SK-N-SH treated with all-trans-retinoic acid at 6 μM for 48 hours (cell line): ENCODE measurements around the gene C1GALT1C1L.

Experiments
- ATAC-seq: fragments of 200-7000 bp; cut with Tn5 transposase; 3 replicates; pipeline ENCODE4 v1.9.1; 2020; ENCODE audit warnings: mild to moderate bottlenecking, moderate library complexity
- ARNTL ChIP-seq: fragments of 450-650 bp; formaldehyde crosslinking; IDR thresholded peaks from 2 replicates; pipeline ENCODE4 v1.5.0; 2020; ENCODE audit warnings: low read depth, mild to moderate bottlenecking, moderate library complexity, borderline replicate concordance
- BACH2 ChIP-seq: fragments of 250-450 bp; sonication (Bioruptor Pico); IDR thresholded peaks from 2 replicates; pipeline ENCODE4 v1.9.0; 2021; ENCODE audit warnings: mild to moderate bottlenecking, borderline replicate concordance
- CREB5 ChIP-seq: fragments of 250-450 bp; sonication (Bioruptor Pico); IDR thresholded peaks from 2 replicates; pipeline ENCODE4 v1.5.1; 2020; ENCODE audit warnings: low read depth, mild to moderate bottlenecking, moderate library complexity
- ESRRG ChIP-seq: fragments of 250-450 bp; sonication (Bioruptor Pico); IDR thresholded peaks from 2 replicates; pipeline ENCODE4 v1.6.1; 2021; ENCODE audit warnings: mild to moderate bottlenecking
- GLIS3 ChIP-seq: fragments of 250-450 bp; sonication (Bioruptor Pico); IDR thresholded peaks from 2 replicates; pipeline ENCODE4 v1.5.0; 2020; ENCODE audit warnings: mild to moderate bottlenecking, moderate library complexity
- ISL1 ChIP-seq: fragments of 250-450 bp; sonication (Bioruptor Pico); IDR thresholded peaks from 2 replicates; pipeline ENCODE4 v2.1.2; 2022; ENCODE audit warnings: mild to moderate bottlenecking, moderate library complexity
- OSR1 ChIP-seq: fragments of 250-450 bp; sonication (Bioruptor Pico); IDR thresholded peaks from 2 replicates; pipeline ENCODE4 v1.8.0; 2022; ENCODE audit warnings: moderate library complexity, mild to moderate bottlenecking, inconsistent platforms
- PPARA ChIP-seq: fragments of 250-450 bp; sonication (Bioruptor Pico); IDR thresholded peaks from 2 replicates; pipeline ENCODE4 v1.5.0; 2020; ENCODE audit warnings: mild to moderate bottlenecking, borderline replicate concordance
- RARB ChIP-seq: fragments of 250-450 bp; sonication (Bioruptor Pico); IDR thresholded peaks from 2 replicates; pipeline ENCODE4 v1.8.0; 2021; ENCODE audit warnings: mild to moderate bottlenecking, moderate library complexity
- SNAI2 ChIP-seq: fragments of 250-450 bp; sonication (Bioruptor Pico); IDR thresholded peaks from 2 replicates; pipeline ENCODE4 v1.5.0; 2020; ENCODE audit warnings: mild to moderate bottlenecking, moderate library complexity
- TCF4 ChIP-seq: fragments of 250-450 bp; sonication (Bioruptor Pico); IDR thresholded peaks from 2 replicates; pipeline ENCODE4 v1.8.0; 2021; ENCODE audit warnings: mild to moderate bottlenecking, moderate library complexity, borderline replicate concordance
- TOX ChIP-seq: fragments of 250-450 bp; sonication (Bioruptor Pico); IDR thresholded peaks from 2 replicates; pipeline ENCODE4 v1.8.0; 2021; ENCODE audit warnings: mild to moderate bottlenecking, moderate library complexity, borderline replicate concordance
- TSHZ2 ChIP-seq: fragments of 250-450 bp; sonication (Bioruptor Pico); IDR thresholded peaks from 2 replicates; pipeline ENCODE4 v1.5.0; 2020; ENCODE audit warnings: mild to moderate bottlenecking, moderate library complexity
- ZC3H10 ChIP-seq: fragments of 250-450 bp; sonication (Bioruptor Pico); IDR thresholded peaks from 2 replicates; pipeline ENCODE4 v1.5.1; 2021; ENCODE audit warnings: mild to moderate bottlenecking, moderate library complexity
- ZFP30 ChIP-seq: fragments of 450-650 bp; formaldehyde crosslinking; IDR thresholded peaks from 2 replicates; pipeline ENCODE4 v1.5.0; 2022; ENCODE audit warnings: mild to moderate bottlenecking, moderate library complexity
- ZNF565 ChIP-seq: fragments of 450-650 bp; formaldehyde crosslinking; conservative IDR thresholded peaks from 2 replicates; pipeline ENCODE4 v1.5.0; 2020; ENCODE audit warnings: low read depth, mild to moderate bottlenecking, moderate library complexity
- ZNF70 ChIP-seq: fragments of 450-650 bp; formaldehyde crosslinking; IDR thresholded peaks from 2 replicates; pipeline ENCODE4 v1.5.0; 2020; ENCODE audit warnings: mild to moderate bottlenecking, moderate library complexity
- ZNF8 ChIP-seq: fragments of 450-650 bp; formaldehyde crosslinking; IDR thresholded peaks from 2 replicates; pipeline ENCODE4 v1.5.0; 2020; ENCODE audit warnings: mild to moderate bottlenecking, moderate library complexity
- TF ChIP-seq, protein P1 (sequence below): fragments of 250-450 bp; sonication (Bioruptor Pico); IDR thresholded peaks from 2 replicates; pipeline ENCODE4 v1.8.0; 2020; ENCODE audit warnings: mild to moderate bottlenecking, moderate library complexity, borderline replicate concordance
- TF ChIP-seq, protein P2 (sequence below): fragments of 250-450 bp; sonication (Bioruptor Pico); IDR thresholded peaks from 2 replicates; pipeline ENCODE4 v1.5.1; 2021; ENCODE audit warnings: mild to moderate bottlenecking, moderate library complexity
- TF ChIP-seq, protein P3 (sequence below): fragments of 250-450 bp; sonication (Bioruptor Pico); IDR thresholded peaks from 2 replicates; pipeline ENCODE4 v1.8.0; 2021; ENCODE audit warnings: low read depth, mild to moderate bottlenecking, moderate library complexity, borderline replicate concordance

Gene C1GALT1C1L

GRCh38 chr2:43715300-43716098 is 39.3 kb upstream of the C1GALT1C1L start (continued):
- TF ChIP-seq, protein P1, sequence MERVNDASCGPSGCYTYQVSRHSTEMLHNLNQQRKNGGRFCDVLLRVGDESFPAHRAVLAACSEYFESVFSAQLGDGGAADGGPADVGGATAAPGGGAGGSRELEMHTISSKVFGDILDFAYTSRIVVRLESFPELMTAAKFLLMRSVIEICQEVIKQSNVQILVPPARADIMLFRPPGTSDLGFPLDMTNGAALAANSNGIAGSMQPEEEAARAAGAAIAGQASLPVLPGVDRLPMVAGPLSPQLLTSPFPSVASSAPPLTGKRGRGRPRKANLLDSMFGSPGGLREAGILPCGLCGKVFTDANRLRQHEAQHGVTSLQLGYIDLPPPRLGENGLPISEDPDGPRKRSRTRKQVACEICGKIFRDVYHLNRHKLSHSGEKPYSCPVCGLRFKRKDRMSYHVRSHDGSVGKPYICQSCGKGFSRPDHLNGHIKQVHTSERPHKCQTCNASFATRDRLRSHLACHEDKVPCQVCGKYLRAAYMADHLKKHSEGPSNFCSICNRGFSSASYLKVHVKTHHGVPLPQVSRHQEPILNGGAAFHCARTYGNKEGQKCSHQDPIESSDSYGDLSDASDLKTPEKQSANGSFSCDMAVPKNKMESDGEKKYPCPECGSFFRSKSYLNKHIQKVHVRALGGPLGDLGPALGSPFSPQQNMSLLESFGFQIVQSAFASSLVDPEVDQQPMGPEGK (CRISPR knock-in tag): no peak
- TF ChIP-seq BACH2 (CRISPR knock-in tag) (no peak), ZNF70 (CRISPR knock-in tag) (no peak), ZNF565 (CRISPR knock-in tag) (no peak)
- TF ChIP-seq, all 23 proteins: peak for 0

DNA sequence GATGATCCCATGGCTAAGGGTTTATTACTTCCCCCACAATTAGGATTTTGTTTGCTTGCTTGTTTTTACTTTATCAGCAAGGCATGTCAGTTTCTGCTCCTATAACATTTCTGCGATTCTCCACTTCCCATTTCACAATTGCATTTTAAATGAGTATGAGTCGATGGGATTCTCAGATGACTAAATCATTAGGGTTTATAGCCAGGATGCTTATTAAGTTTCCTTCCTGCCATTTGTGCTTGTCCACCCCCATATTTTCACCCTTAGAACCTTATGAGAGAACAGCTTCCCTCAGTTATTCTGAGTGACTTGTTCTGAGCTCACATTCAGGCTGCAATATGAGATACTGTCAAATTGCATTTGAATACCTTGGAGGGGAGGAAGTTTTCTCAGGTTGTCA is 37.9 kb upstream of the C1GALT1C1L start:
- TF ChIP-seq ZFP30 (CRISPR knock-in tag) (no peak), TSHZ2 (CRISPR knock-in tag) (no peak), TCF4 (no peak), CREB5 (CRISPR knock-in tag) (no peak), ZC3H10 (CRISPR knock-in tag) (no peak), ISL1 (CRISPR knock-in tag) (peak; percentile 36; the same call in 1 of the 2 replicates), PPARA (no peak)
- peak; percentile 45; the same call in 2 of the 3 replicates for ATAC-seq

GRCh38 chr2:43710866-43711265 is 34.6 kb upstream of the C1GALT1C1L start:
- TF ChIP-seq RARB: no peak
- no peak for TF ChIP-seq SNAI2 (CRISPR knock-in tag)
- TF ChIP-seq BACH2 (CRISPR knock-in tag): no peak
- no peak for TF ChIP-seq ARNTL
- TF ChIP-seq GLIS3: no peak
- TF ChIP-seq OSR1 (CRISPR knock-in tag): no peak
- TF ChIP-seq TOX (CRISPR knock-in tag): no peak
- no peak for TF ChIP-seq TCF4
- no peak for TF ChIP-seq ZFP30 (CRISPR knock-in tag)
- no peak for TF ChIP-seq ESRRG
- no peak for TF ChIP-seq PPARA
- TF ChIP-seq ZNF70 (CRISPR knock-in tag): no peak
- ATAC-seq: no peak

DNA sequence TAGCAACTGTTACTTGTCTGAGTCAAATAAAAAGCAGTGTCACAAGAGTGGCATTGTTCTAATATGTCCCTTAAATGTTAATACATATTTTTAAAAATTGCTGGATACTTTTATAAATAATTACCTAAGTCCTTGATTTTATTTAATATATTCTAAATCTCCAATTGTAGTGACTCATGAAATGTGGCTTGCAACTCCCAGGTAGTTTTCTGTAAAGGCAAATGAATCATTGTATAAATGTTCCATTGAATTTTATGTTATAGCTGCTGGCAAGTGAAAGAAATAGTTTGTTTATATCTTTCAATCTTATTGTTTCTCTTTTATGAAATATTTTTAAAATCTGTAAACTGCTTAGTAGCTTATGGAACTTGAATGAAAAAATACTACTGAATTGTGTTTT is 32.7 kb upstream of the C1GALT1C1L start:
- TF ChIP-seq TOX (CRISPR knock-in tag): no peak
- TF ChIP-seq ZC3H10 (CRISPR knock-in tag): no peak
- TF ChIP-seq ARNTL: no peak
- TF ChIP-seq, protein P2, sequence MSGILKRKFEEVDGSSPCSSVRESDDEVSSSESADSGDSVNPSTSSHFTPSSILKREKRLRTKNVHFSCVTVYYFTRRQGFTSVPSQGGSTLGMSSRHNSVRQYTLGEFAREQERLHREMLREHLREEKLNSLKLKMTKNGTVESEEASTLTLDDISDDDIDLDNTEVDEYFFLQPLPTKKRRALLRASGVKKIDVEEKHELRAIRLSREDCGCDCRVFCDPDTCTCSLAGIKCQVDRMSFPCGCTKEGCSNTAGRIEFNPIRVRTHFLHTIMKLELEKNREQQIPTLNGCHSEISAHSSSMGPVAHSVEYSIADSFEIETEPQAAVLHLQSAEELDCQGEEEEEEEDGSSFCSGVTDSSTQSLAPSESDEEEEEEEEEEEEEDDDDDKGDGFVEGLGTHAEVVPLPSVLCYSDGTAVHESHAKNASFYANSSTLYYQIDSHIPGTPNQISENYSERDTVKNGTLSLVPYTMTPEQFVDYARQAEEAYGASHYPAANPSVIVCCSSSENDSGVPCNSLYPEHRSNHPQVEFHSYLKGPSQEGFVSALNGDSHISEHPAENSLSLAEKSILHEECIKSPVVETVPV: no peak
- TF ChIP-seq TSHZ2 (CRISPR knock-in tag): no peak
- no peak for TF ChIP-seq ZNF8
- TF ChIP-seq, protein P3, sequence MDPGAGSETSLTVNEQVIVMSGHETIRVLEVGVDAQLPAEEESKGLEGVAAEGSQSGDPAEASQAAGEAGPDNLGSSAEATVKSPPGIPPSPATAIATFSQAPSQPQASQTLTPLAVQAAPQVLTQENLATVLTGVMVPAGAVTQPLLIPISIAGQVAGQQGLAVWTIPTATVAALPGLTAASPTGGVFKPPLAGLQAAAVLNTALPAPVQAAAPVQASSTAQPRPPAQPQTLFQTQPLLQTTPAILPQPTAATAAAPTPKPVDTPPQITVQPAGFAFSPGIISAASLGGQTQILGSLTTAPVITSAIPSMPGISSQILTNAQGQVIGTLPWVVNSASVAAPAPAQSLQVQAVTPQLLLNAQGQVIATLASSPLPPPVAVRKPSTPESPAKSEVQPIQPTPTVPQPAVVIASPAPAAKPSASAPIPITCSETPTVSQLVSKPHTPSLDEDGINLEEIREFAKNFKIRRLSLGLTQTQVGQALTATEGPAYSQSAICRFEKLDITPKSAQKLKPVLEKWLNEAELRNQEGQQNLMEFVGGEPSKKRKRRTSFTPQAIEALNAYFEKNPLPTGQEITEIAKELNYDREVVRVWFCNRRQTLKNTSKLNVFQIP (CRISPR knock-in tag): no peak
- no peak for TF ChIP-seq OSR1 (CRISPR knock-in tag)

More for the DNA sequence above, 32.7 kb upstream of the C1GALT1C1L start:
- no peak for ATAC-seq
